ENCODE data around the gene ITGAL. TPM values are rescaled to one million over a fixed set of nuclear protein-coding genes. Genes with fewer than 3 reads are reported as not detected.

Gene ITGAL
- total and polyA plus RNA-seq, 2 donors (not counting 3 experiments of a cell fraction or from before 2014, with no cell fraction given), result not detected

- H3K9me3 ChIP-seq (replicated peaks; ENCODE audit: control insufficient read depth, insufficient read depth, low read length), result no peaks in the 10 kb centered on the region
- H2AFZ ChIP-seq (ENCODE audit: low read depth, low read length), result no peak overlapping the region
- no peak for FAIRE-seq
- no peaks in the 10 kb centered on the region for H3K9me1 ChIP-seq (replicated peaks; ENCODE audit: control insufficient read depth, extremely low read depth, insufficient read depth, low read length)
- no peak overlapping the region for H3K9ac ChIP-seq (replicated peaks; ENCODE audit: extremely low read depth, insufficient read depth, low read length)
- POLR2A ChIA-PET, result interaction anchor here (0.8 kb wide), 1 partner anchor 10 kb away, joined by 6 read pairs; no protein-coding TSS in a partner anchor
- no peaks in the 10 kb centered on the region for H3K36me3 ChIP-seq (ENCODE audit: control insufficient read depth in 2 of 2, extremely low read depth in 1 of 2, insufficient read depth in 2 of 2, low read length in 2 of 2)
- H3K4me2 ChIP-seq (ENCODE audit: insufficient read depth, low read length), result no peak overlapping the region
- H3K79me2 ChIP-seq (ENCODE audit: control insufficient read depth, insufficient read depth, low read length), result no peaks in the 10 kb centered on the region
- intact Hi-C loops (cut with micrococcal nuclease), result no loop called here
- no peak overlapping the region for H3K4me3 ChIP-seq (replicated peaks in 1 of 3; ENCODE audit: insufficient read depth in 1 of 3, low read depth in 1 of 3, low read length in 3 of 3)
- dilution Hi-C loops (cut with MboI; ENCODE audit: extremely low pct_ligation_motif_present, low sequenced_read_pairs), result no loop called here
- peaks cover 16% of the 10 kb centered on the region for H3K4me1 ChIP-seq (ENCODE audit: control insufficient read depth, extremely low read depth, insufficient read depth, low read length)
- no peak overlapping the region for H3K27ac ChIP-seq (ENCODE audit: insufficient read depth, low read depth, low read length)
- no TSS peak for BruUV-seq (replicated peaks)
- H4K20me1 ChIP-seq (replicated peaks; ENCODE audit: control insufficient read depth, extremely low read depth, insufficient read depth, low read length), result no peaks in the 10 kb centered on the region
- CTCF ChIA-PET, result no interaction called here
- no peaks in the 10 kb centered on the region for H3K27me3 ChIP-seq (ENCODE audit: control insufficient read depth in 2 of 2, insufficient read depth in 2 of 2, low read length in 2 of 2)
- DNase-seq (ENCODE audit: low read depth, low spot score), result no peak
- no peak for TF ChIP-seq JUN (IDR thresholded peaks at IDR 0.05; ENCODE audit: borderline replicate concordance, insufficient read depth, insufficient read length, low read depth)
- TF ChIP-seq MYC (IDR thresholded peaks at IDR 0.05; ENCODE audit: low read depth, low read length), result no peak
- no peak for TF ChIP-seq POLR2AphosphoS5 (IDR thresholded peaks at IDR 0.05; ENCODE audit: insufficient read depth, low read depth, low read length)
- no peak for TF ChIP-seq EZH2 (IDR thresholded peaks at IDR 0.05; ENCODE audit: borderline replicate concordance, low read depth, low read length, severe bottlenecking)
- TF ChIP-seq GATA2 (IDR thresholded peaks at IDR 0.05; ENCODE audit: insufficient read depth, insufficient read length, low read depth, low read length), result no peak
- TF ChIP-seq POLR2A (IDR thresholded peaks at IDR 0.05; ENCODE audit: low read depth, low read length), result no peak
- no peak for TF ChIP-seq MAX (IDR thresholded peaks at IDR 0.05; ENCODE audit: insufficient read depth, insufficient read length)
- no peak for TF ChIP-seq FOS (IDR thresholded peaks at IDR 0.05; ENCODE audit: borderline replicate concordance, insufficient read depth, low read length)
- TF ChIP-seq CTCF (IDR thresholded peaks at IDR 0.05; ENCODE audit: extremely low read depth in 1 of 2, insufficient read depth in 1 of 2, low read depth in 1 of 2, low read length in 2 of 2), result no peak
These were observed 16.4 kb downstream of the ITGAL start for GRCh38 chr16:30488764-30489605.

Measured in endothelial cell of umbilical vein (primary cell).